HL-60 (cell line): Measurements from ENCODE around the gene ENKD1.

Experiments used
- TF ChIP-seq, protein P1 (sequence below): IDR thresholded peaks from one replicate; pipeline ENCODE4 v1.5.1; 2011; ENCODE audit warnings: low read length, control low read depth, inconsistent platforms; ENCODE audit not compliant: insufficient read depth
- TF ChIP-seq, protein P2 (sequence below): IDR thresholded peaks from 2 replicates; pipeline ENCODE4 v1.6.1; 2012; ENCODE audit warnings: low read depth; ENCODE audit not compliant: insufficient replicate concordance

DNA sequence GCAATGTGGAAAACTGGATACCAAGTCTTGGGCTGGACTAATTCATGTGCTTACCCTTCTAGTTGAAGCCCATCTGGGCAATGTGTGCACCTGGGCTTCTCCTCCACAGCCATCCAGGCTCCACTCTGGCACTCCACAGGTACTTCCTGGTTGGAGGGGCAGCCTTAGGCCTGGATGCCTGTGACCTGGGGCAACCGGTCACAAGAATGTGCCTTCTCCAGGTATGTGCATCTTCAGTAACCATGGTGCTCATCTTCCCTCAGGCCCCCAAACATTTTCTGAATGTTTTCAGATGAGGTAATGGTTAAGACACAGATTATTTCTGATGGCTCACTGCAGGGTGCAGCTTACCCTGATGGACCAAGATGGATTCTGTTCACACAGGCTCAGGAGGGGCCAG is 11.2 kb upstream of the ENKD1 start:
- TF ChIP-seq, protein P1, sequence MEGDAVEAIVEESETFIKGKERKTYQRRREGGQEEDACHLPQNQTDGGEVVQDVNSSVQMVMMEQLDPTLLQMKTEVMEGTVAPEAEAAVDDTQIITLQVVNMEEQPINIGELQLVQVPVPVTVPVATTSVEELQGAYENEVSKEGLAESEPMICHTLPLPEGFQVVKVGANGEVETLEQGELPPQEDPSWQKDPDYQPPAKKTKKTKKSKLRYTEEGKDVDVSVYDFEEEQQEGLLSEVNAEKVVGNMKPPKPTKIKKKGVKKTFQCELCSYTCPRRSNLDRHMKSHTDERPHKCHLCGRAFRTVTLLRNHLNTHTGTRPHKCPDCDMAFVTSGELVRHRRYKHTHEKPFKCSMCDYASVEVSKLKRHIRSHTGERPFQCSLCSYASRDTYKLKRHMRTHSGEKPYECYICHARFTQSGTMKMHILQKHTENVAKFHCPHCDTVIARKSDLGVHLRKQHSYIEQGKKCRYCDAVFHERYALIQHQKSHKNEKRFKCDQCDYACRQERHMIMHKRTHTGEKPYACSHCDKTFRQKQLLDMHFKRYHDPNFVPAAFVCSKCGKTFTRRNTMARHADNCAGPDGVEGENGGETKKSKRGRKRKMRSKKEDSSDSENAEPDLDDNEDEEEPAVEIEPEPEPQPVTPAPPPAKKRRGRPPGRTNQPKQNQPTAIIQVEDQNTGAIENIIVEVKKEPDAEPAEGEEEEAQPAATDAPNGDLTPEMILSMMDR: no peak
- TF ChIP-seq, protein P2, sequence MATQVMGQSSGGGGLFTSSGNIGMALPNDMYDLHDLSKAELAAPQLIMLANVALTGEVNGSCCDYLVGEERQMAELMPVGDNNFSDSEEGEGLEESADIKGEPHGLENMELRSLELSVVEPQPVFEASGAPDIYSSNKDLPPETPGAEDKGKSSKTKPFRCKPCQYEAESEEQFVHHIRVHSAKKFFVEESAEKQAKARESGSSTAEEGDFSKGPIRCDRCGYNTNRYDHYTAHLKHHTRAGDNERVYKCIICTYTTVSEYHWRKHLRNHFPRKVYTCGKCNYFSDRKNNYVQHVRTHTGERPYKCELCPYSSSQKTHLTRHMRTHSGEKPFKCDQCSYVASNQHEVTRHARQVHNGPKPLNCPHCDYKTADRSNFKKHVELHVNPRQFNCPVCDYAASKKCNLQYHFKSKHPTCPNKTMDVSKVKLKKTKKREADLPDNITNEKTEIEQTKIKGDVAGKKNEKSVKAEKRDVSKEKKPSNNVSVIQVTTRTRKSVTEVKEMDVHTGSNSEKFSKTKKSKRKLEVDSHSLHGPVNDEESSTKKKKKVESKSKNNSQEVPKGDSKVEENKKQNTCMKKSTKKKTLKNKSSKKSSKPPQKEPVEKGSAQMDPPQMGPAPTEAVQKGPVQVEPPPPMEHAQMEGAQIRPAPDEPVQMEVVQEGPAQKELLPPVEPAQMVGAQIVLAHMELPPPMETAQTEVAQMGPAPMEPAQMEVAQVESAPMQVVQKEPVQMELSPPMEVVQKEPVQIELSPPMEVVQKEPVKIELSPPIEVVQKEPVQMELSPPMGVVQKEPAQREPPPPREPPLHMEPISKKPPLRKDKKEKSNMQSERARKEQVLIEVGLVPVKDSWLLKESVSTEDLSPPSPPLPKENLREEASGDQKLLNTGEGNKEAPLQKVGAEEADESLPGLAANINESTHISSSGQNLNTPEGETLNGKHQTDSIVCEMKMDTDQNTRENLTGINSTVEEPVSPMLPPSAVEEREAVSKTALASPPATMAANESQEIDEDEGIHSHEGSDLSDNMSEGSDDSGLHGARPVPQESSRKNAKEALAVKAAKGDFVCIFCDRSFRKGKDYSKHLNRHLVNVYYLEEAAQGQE: no peak
